ENCODE results near the gene CKAP2L.

CKAP2L gene

DNA sequence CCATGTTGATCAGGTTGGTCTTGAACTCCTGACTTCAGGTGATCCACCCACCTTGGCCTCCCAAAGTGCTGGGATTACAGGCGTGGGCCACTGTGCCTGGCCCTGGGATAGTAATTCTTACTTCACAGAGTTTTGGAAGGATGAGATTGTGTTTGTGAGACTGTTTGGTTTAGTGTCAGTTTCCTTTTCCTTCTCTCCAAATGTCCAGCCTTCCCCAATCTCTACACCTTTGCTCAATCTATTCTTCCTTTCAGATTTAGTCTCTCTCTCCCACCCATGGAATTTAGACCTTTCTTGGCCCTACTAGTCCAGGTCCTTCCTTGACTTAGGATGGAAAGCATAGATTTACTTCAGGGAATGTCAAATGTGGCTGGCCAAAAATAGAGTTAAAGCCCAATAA is 32.1 kb upstream of the CKAP2L start:
- no peaks in the 10 kb centered on the region for H3K27me3 Mint-ChIP-seq
- H3K9me3 Mint-ChIP-seq: no peaks in the 10 kb centered on the region
- DNase-seq: no peak
- peaks cover 33% of the 10 kb centered on the region for H3K4me1 Mint-ChIP-seq
- H3K4me3 Mint-ChIP-seq: no peak overlapping the region
- no peak overlapping the region for H3K27ac Mint-ChIP-seq
- ATAC-seq: no peak
- H3K36me3 Mint-ChIP-seq (ENCODE audit: low read depth): no peaks in the 10 kb centered on the region

DNA sequence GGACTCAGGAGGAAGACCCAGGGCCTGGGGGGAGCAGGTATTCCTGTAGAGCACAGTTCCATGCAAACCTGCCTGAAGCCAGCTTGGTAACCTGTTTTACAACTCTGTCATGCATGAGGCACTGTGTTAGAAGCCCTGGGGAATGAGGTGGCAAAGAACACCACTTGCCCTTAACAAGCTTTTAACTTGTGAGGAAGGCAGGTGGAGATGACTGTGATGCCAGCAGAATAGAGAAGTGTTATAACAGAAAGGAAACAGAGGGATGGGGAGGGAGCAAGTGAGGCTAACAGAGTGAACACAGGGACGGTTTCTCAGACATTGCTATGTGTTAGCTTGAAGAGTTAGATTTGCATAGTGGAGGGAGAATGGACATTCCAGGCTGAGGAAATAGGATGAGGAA is 31.4 kb upstream of the CKAP2L start:
- no peak for DNase-seq

DNA sequence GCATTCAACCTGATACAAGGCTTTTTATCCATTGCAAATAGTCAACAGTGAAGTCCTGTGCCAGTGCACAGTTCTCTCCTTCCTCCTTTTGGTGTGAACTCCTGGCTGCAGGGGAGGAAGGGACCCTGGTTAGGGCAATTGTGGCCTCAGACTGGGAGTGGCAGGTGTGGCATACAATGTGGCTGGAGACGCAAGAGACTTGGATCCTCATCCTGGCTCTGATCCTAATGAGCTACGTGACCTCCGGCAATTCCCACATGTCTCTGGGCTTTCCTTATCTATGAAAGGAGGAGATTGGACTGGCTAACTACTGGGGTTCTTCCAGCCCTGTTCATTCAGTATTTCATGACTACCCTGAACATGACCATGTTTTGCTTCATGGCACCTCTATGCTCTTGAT is 30.4 kb upstream of the CKAP2L start:
- Mint-ChIP-seq H3K4me1 (peaks cover 30% of the 10 kb centered on the region), H3K27me3 (no peaks in the 10 kb centered on the region), H3K4me3 (no peak overlapping the region), H3K27ac (no peak overlapping the region), H3K36me3 (ENCODE audit: low read depth) (no peaks in the 10 kb centered on the region), H3K9me3 (no peaks in the 10 kb centered on the region)
- ATAC-seq (no peak), DNase-seq (no peak)

More for the DNA sequence above, 31.4 kb upstream of the CKAP2L start:
- H3K9me3 Mint-ChIP-seq: no peaks in the 10 kb centered on the region
- H3K4me3 Mint-ChIP-seq: no peak overlapping the region
- no peaks in the 10 kb centered on the region for H3K27me3 Mint-ChIP-seq
- ATAC-seq: no peak
- no peaks in the 10 kb centered on the region for H3K36me3 Mint-ChIP-seq (ENCODE audit: low read depth)
- no peak overlapping the region for H3K27ac Mint-ChIP-seq
- peaks cover 33% of the 10 kb centered on the region for H3K4me1 Mint-ChIP-seq

DNA sequence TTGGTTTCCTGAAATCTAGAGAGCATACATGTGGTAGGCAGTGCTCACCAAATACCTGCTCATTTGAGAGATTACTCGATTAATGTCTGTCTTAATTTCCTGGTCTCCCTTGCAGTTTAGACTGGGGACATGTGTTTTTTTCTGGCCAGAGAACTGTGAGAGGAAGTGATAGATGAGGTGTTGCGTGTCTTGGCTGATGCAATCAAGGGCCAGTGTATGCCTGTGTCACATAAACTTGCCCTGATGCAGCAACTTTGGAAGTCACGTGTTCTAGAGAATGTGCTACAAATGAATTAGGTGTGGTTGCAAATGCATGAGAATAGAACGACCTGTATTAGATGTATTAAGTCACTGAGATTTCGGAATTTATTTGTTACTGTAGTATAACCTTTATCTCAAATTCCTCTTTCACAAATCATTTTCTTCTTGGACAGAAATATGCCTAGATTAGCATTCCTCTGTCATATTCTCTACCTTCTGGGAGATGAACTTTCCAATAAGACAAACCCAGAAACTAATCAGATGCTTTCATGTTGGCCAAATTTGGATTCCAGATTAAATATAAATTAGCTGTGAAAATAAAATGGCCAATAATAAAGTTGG is 29.8 kb upstream of the CKAP2L start:
- H3K9me3 Mint-ChIP-seq: no peaks in the 10 kb centered on the region
- no peaks in the 10 kb centered on the region for H3K36me3 Mint-ChIP-seq (ENCODE audit: low read depth)
- DNase-seq (no peak), ATAC-seq (peak; percentile 51)
- no peak overlapping the region for H3K4me3 Mint-ChIP-seq
- peak overlapping the region; percentile 37 for H3K27ac Mint-ChIP-seq
- no peaks in the 10 kb centered on the region for H3K27me3 Mint-ChIP-seq
- H3K4me1 Mint-ChIP-seq: peaks cover 23% of the 10 kb centered on the region

DNA sequence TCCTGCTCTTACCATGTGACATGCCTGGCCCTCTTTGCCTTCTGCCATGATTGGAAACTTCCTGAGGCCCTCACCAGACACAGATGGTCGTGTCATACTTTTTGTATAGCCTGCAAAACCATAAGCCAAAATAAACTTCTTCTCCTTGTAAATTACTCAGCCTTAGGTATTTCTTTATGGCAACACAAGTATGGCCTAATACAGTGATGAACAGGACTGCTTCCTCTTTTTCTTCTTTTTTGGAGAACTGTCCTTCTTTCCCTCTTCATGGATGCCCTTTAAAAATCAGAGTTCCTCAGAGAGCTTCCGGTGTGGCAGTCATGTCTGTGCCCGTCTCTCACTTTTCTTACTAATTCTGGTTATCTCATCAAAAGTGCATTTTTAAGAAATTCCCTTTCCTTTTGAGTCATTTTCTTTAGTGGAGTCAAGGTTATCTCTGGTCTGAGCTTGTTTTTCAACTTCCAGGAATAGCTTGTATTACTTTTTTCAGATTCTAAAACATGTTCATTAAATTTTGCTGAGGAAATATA is 29.1 kb upstream of the CKAP2L start:
- peak overlapping the region; percentile 67 for H3K27ac Mint-ChIP-seq
- no peaks in the 10 kb centered on the region for H3K36me3 Mint-ChIP-seq (ENCODE audit: low read depth)
- ATAC-seq (peak; percentile 41), DNase-seq (no peak)
- H3K4me3 Mint-ChIP-seq: no peak overlapping the region
- no peaks in the 10 kb centered on the region for H3K9me3 Mint-ChIP-seq
- H3K27me3 Mint-ChIP-seq: no peaks in the 10 kb centered on the region
- H3K4me1 Mint-ChIP-seq: peaks cover 19% of the 10 kb centered on the region

DNA sequence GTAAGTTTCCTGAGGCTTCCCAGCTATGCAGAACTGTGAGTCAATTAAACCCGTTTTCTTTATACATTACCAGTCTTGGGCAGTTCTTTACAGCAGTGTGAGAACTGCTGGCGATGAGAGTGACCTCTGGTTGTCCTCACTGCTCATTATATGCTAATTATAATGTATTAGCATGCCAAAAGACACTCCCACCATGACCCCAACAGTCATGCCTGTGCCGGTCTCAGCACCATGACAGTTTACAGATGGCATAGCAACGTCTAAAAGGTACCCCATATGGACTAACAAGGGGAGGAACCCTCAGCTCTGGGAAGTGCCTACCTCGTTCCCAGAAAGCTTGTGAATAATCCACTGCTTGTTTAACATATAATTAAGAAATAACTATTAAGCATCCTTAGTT is 28.0 kb upstream of the CKAP2L start:
- Mint-ChIP-seq H3K36me3 (ENCODE audit: low read depth) (no peaks in the 10 kb centered on the region), H3K9me3 (no peaks in the 10 kb centered on the region), H3K27me3 (no peaks in the 10 kb centered on the region), H3K4me1 (peaks cover 19% of the 10 kb centered on the region), H3K4me3 (no peak overlapping the region), H3K27ac (no peak overlapping the region)
- DNase-seq (no peak), ATAC-seq (no peak)

DNA sequence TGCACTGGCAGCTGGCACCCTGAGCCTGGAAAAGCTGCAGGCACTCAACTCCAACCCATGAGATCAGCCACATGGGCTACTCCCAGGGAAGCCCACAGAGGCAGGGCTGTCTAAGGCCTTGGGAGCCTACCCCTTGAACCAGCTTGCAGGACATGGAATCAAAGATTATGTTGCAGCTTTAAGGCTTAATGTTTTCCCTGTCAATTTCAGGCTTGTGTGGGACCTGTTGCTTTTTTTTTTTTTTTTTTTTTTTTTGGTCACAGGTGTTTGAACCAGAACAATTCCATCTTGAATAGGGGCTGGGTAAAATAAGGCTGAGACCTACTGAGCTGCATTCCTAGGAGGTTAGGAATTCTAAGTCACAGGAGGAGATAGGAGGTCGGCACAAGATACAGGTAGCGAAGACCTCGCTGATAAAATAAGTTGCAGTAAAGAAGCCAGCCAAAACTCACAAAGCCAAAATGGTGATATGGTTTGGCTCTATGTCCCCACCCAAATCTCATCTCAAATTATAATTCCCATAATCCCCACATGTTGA is 27.4 kb upstream of the CKAP2L start:
- H3K4me1 Mint-ChIP-seq: peaks cover 19% of the 10 kb centered on the region
- no peak overlapping the region for H3K27ac Mint-ChIP-seq
- no peak overlapping the region for H3K4me3 Mint-ChIP-seq

DNA sequence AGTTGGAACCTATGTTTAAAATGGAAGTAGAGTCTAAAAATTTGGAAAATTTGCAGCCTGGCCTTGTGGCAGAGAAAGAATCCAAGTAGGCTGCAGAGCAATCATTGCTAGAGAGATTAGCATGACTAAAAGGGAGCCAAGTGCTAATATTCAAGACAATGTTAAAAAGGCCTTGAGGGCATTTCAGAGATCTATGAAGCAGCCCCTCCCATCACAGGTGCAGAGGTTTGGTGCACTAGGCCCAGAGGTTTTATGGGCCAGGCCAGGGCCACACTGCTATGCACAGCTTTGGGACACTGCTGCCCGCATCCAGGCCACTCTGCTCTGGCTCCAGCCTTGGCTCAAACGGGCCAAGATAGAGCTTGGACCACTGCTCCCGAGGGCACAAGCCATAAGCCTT is 26.6 kb upstream of the CKAP2L start:
- DNase-seq (no peak), ATAC-seq (no peak)
- Mint-ChIP-seq H3K36me3 (ENCODE audit: low read depth) (no peaks in the 10 kb centered on the region), H3K4me3 (no peak overlapping the region), H3K27ac (no peak overlapping the region), H3K27me3 (peaks cover 3% of the 10 kb centered on the region), H3K9me3 (no peaks in the 10 kb centered on the region), H3K4me1 (peaks cover 19% of the 10 kb centered on the region)

More for the DNA sequence above, 27.4 kb upstream of the CKAP2L start:
- H3K27me3 Mint-ChIP-seq: peaks cover 3% of the 10 kb centered on the region
- ATAC-seq (no peak), DNase-seq (no peak)
- H3K9me3 Mint-ChIP-seq: no peaks in the 10 kb centered on the region
- no peaks in the 10 kb centered on the region for H3K36me3 Mint-ChIP-seq (ENCODE audit: low read depth)

DNA sequence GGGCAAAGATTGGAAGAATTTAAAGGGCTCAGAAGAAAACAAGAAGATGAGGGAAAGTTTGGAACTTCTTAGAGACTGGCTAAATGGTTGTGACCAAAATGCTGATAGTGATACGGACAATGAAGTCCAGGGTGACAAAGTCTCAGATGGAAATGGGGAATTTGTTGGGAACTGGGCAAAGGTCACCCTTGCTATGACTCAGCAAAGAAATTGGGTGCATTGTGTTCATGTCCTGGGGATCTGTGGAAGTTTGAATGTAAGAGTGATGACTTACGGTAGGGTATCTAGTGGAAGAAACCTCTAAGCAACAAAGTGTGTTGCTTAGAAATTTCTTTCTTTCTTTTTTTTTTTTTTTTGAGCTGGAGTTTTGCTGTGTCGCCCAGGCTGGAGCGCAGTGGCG is 25.9 kb upstream of the CKAP2L start:
- H3K4me3 Mint-ChIP-seq: no peak overlapping the region
- no peak overlapping the region for H3K27ac Mint-ChIP-seq
- peaks cover 3% of the 10 kb centered on the region for H3K27me3 Mint-ChIP-seq
- ATAC-seq (no peak), DNase-seq (no peak)
- peaks cover 19% of the 10 kb centered on the region for H3K4me1 Mint-ChIP-seq
- no peaks in the 10 kb centered on the region for H3K9me3 Mint-ChIP-seq
- no peaks in the 10 kb centered on the region for H3K36me3 Mint-ChIP-seq (ENCODE audit: low read depth)

DNA sequence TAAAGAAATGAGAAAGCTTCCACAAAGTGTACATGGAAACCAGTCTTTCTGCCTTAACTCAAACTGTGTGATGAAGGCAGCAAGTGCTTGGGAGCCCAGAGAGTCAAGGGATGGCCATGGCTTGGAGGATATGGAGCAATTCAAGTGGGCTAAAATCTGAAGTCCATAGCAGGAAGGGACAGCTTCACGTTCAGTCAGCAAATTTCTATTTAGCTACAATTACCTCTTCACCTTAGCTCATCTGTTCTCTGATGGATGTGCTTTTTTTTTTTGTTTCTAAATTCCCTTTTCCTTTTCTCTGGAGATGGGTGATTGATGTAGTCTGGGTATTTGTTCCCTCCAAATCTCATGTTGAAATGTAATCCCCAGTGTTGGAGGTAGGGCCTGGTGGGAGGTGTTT is 24.8 kb upstream of the CKAP2L start:
- DNase-seq (no peak), ATAC-seq (no peak)
- no peak overlapping the region for H3K27ac Mint-ChIP-seq
- H3K4me1 Mint-ChIP-seq: peaks cover 19% of the 10 kb centered on the region
- H3K4me3 Mint-ChIP-seq: no peak overlapping the region
- no peaks in the 10 kb centered on the region for H3K36me3 Mint-ChIP-seq (ENCODE audit: low read depth)
- H3K9me3 Mint-ChIP-seq: no peaks in the 10 kb centered on the region
- peaks cover 3% of the 10 kb centered on the region for H3K27me3 Mint-ChIP-seq

DNA sequence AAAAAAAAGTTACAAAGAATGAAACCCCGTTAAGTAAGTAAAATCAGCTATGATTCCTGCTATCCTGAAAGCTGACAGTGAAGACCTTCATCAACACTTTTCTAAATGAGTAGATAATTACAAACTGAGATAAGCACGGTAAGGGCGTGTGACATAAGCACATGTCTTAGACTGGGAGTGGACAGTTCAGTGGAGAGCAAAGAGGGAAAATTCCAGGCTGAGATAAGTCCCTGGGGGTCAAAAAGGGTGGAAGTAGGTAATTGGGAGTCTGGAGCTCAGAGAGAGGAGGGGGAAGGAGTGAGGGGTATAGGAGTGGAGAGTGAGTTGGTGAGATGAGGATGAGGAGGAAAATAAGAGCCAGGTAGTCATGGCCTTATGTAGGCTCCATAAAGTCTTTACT is 24.2 kb upstream of the CKAP2L start:
- no peak overlapping the region for H3K27ac Mint-ChIP-seq
- ATAC-seq (no peak), DNase-seq (no peak)
- no peaks in the 10 kb centered on the region for H3K9me3 Mint-ChIP-seq
- H3K27me3 Mint-ChIP-seq: peaks cover 5% of the 10 kb centered on the region
- no peaks in the 10 kb centered on the region for H3K36me3 Mint-ChIP-seq (ENCODE audit: low read depth)
- H3K4me3 Mint-ChIP-seq: no peak overlapping the region
- peaks cover 16% of the 10 kb centered on the region for H3K4me1 Mint-ChIP-seq

DNA sequence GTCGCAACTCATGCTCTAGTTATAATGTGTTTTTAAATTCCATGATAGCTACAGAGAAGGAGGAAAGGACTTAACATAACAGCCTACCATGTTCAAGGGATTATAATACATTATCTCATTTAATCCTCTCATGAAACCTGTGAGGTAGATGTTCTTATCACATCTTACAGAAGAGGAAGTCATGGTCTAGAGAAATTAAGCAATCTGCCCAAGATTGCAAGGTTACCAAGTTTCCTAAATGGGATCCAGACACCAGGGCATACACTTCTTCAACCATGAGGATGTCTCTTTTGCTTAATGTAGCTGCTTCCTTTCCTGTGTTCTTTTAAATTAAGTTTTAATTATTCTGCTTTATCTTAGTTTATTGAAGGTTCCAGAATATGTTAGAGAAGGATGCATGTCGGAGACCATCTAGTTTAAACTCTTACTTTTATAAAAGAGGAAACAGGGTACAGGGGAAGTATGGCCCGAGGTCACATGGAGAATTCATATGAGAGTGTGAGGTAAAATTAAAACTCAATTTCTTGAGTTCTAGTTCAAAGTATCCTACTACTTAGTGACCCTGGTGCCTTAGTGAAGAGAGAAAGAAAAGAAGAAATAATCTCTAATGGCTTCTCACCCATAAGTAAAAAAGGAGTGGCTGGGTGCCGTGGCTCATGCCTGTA is 23.5 kb upstream of the CKAP2L start:
- Mint-ChIP-seq H3K4me1 (peaks cover 8% of the 10 kb centered on the region), H3K4me3 (no peak overlapping the region), H3K9me3 (no peaks in the 10 kb centered on the region), H3K36me3 (ENCODE audit: low read depth) (no peaks in the 10 kb centered on the region), H3K27ac (no peak overlapping the region), H3K27me3 (peaks cover 10% of the 10 kb centered on the region)
- no peak for ATAC-seq
- DNase-seq: no peak

DNA sequence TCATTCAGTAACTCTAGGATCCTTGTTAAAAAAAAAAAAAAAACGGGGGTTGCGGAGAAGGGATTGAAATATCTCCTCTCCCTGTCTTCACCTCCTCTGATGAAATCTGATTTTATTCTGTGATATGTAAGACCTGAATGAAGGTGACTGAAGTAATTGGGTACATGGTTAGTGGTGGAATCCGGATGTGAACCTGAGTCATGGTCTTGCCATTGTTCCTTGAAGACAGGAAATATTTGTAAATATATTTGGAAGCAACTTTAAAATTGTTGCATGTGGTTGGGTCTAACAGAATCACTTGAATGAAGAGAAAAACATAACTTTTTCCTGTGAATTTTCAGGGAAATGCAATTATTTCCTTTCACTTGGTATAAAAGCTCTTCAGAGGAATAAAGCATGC is 22.9 kb upstream of the CKAP2L start:
- Mint-ChIP-seq H3K27ac (no peak overlapping the region), H3K4me3 (no peak overlapping the region), H3K9me3 (no peaks in the 10 kb centered on the region), H3K27me3 (peaks cover 12% of the 10 kb centered on the region), H3K36me3 (ENCODE audit: low read depth) (no peaks in the 10 kb centered on the region), H3K4me1 (peaks cover 10% of the 10 kb centered on the region)
- DNase-seq: no peak
- ATAC-seq: no peak

DNA sequence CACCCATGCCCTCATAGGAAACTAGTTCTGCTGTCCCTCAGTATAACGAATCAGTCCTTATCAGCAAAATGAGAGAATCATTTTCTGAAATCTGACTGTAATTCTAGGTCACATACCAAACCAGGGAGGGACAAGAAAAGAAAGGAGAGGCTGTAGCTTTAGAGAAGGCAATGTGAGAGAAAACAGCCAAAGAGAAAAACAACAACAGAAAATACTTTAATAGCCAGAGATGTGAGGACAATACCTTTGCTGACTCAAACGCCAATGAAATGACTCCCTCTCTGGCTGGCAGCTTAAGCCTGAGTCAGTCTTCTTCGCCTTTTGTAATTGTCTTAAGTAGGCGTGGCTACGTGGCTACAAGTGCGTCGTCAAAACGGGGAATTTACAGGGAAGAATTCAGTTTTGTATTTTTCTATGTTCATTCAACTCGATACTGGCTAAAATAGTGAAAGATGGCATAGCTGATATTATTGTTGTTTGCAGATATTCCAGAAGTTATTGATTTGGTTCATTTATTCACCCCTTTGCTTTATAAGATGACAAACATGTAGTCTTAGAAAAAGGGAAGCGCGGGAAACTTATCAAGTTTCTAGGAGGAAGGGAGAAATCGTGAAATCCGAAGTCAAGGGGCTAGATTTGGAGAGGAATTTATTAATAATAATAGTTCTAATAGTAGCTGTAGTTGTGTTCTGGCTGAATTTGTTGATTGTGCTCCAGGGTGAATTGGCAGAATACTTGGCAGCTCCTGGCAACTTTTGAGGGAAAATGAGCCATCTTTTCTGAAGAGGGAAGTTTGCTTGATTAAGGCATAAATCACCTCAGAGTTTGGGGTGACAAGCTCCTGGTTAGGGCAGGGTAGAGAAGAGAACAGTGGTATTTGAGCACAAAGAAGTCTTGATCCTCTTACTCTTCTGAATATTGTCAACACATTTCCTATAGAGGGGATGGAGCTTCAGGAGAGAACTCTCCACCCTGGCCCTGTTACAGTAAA is 20.1 kb upstream of the CKAP2L start, which contains the start of gene IL1A:
TSS of gene IL1A (minus strand) at position 295 of the 991 bp plus-strand sequence. CDS start 723 bp downstream, outside the sequence.
- Mint-ChIP-seq H3K4me1 (peaks cover 10% of the 10 kb centered on the region), H3K27ac (no peak within 1 kb of the TSS), H3K27me3 (peaks cover 12% of the 10 kb centered on the region)

More for the DNA sequence above, 20.1 kb upstream of the CKAP2L start, which contains the start of gene IL1A:
- Mint-ChIP-seq H3K4me3 (no peak within 1 kb of the TSS), H3K9me3 (no peaks in the 10 kb centered on the region), H3K36me3 (ENCODE audit: low read depth) (no peaks in the 10 kb centered on the region)
- no peak for DNase-seq
- no peak for ATAC-seq
